HG03565 (cell line): ENCODE data around the gene MLXIP.

Experiments used
- ATAC-seq: cut with Tn5 transposase; IDR thresholded peaks from one replicate; pipeline ENCODE4 v1.9.1; 2021; ENCODE audit warnings: mild to moderate bottlenecking, moderate library complexity; ENCODE audit not compliant: unreplicated experiment

MLXIP gene

GRCh38 chr12:122079033-122079531 is 526 bp downstream of the MLXIP start:
- no peak for ATAC-seq

GRCh38 chr12:122079532-122080081 is 1.1 kb downstream of the MLXIP start:
- ATAC-seq: no peak

GRCh38 chr12:122080149-122081082 is 1.9 kb downstream of the MLXIP start:
- no peak for ATAC-seq

GRCh38 chr12:122081083-122081696 is 2.6 kb downstream of the MLXIP start:
- no peak for ATAC-seq

- ATAC-seq: no peak
Observed at GRCh38 chr12:122081697-122082221, 3.2 kb downstream of the MLXIP start.

- ATAC-seq: no peak
Observed at GRCh38 chr12:122082621-122083356, 4.2 kb downstream of the MLXIP start.

GRCh38 chr12:122084857-122085405 is 6.4 kb downstream of the MLXIP start:
- ATAC-seq: no peak

- no peak for ATAC-seq
Observed at GRCh38 chr12:122085591-122085990, 7.0 kb downstream of the MLXIP start.

GRCh38 chr12:122086116-122086515 is 7.6 kb downstream of the MLXIP start:
- no peak for ATAC-seq

GRCh38 chr12:122086641-122087285 is 8.2 kb downstream of the MLXIP start:
- no peak for ATAC-seq

- ATAC-seq: no peak
Observed at GRCh38 chr12:122087431-122088178, 9.0 kb downstream of the MLXIP start.

- ATAC-seq: no peak
Observed at GRCh38 chr12:122088179-122088810, 9.7 kb downstream of the MLXIP start.

GRCh38 chr12:122089077-122089476 is 10.5 kb downstream of the MLXIP start:
- ATAC-seq: no peak

GRCh38 chr12:122090759-122091515 is 12.4 kb downstream of the MLXIP start:
- no peak for ATAC-seq

GRCh38 chr12:122093098-122093883 is 14.7 kb downstream of the MLXIP start:
- no peak for ATAC-seq

GRCh38 chr12:122094137-122094734 is 15.7 kb downstream of the MLXIP start:
- ATAC-seq: no peak
